UCSD-AML1 (cell line): Measurements from ENCODE around the gene BBS7.

Source experiments
- DNase-seq: peaks from one replicate; lab custom pipeline; 2025; ENCODE audit not compliant: unreplicated experiment; lab: John Stamatoyannopoulos, UW

The BBS7 gene

DNA sequence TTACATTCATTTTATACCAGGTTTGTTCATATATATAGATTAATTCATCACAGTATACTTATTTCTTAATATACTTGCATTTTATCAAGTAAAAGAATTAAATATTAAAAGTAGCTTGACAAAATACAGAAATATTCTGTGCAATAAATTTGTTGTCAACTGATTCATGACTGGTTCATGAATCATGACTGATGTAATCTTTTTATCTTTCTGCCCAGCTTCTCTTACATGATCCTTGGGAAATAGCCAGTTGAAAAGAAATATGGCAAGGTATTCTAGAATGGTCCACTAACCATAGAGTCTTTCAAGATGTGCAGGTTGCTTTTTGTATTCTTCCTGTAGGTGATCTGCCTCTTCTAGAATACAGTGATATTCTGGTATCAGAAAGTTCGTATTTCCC lies 42.4 kb downstream of the BBS7 start:
- no peak for DNase-seq

DNA sequence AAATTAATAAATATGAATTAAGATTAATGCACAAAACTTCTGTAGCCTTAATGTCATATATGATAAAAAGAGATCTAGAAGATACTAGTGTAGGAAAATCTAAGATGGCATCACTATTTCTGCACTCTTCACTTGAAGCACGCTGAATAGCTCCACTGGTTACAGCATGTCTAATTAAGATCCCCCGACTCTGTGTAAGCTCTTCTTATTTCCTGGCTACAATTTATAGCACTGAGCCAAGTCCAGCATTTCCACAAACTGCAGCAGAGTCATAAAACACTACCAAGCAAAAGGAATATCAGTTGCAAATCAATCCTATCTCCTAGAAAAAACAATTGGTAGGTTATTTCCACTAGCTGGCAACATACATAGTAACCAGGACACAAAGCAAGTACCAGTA lies 45.3 kb downstream of the BBS7 start:
- no peak for DNase-seq

DNA sequence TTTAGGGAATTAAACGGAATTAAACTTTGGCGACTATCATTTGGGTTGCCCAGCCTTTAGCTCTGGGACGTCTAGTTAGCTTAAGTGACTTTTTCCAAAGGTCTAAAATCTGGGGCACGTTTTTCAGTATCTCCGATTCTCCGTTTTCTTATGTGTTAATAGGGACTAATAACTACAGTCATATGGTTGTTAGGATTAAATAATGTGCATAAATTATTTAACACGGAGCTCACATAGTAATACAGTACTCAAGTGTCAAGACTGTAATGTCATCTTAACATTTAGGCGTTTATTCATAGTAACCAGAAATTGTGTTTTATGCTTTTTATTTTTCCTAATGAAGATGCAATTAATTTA lies 46.1 kb downstream of the BBS7 start:
- no peak for DNase-seq

DNA sequence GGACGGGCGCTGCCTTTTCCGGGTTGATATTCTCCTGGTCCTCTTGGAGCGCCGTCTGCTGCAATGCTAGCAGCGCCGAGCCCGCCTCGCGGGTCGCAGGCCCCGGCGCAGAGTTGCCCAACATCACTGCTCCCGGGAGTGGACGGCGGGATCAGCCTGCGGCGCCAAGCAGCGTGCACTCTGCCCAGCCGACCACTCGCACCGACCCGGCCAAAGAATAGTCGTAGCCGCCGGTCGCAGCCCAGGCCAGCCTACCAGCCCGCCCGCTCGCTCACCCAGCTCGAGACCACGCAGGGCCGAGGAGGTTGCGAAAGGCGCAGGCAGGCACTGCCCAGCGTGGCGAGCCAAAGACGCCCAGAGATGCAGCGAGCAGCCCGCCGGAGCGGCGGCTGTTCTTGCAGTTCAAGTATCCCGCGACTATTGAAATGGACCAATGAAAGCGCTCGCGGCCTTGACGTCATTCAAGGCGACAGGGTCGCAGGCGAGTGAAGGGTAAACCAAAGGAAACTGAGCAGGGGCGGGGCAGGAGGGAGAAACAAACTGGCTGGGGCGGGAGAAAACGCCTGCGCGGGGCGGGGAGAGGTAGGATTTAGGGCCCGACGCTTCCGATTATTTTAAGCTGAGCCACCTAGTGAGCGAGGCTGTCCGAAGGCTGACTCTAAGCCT lies 46.6 kb downstream of the BBS7 start, which contains the start of gene CCNA2:
Gene CCNA2 (minus strand): TSS at position 379 of the 666 bp plus-strand sequence. CDS start 255 bp downstream, at position 124.
- DNase-seq = peak; percentile 94

DNA sequence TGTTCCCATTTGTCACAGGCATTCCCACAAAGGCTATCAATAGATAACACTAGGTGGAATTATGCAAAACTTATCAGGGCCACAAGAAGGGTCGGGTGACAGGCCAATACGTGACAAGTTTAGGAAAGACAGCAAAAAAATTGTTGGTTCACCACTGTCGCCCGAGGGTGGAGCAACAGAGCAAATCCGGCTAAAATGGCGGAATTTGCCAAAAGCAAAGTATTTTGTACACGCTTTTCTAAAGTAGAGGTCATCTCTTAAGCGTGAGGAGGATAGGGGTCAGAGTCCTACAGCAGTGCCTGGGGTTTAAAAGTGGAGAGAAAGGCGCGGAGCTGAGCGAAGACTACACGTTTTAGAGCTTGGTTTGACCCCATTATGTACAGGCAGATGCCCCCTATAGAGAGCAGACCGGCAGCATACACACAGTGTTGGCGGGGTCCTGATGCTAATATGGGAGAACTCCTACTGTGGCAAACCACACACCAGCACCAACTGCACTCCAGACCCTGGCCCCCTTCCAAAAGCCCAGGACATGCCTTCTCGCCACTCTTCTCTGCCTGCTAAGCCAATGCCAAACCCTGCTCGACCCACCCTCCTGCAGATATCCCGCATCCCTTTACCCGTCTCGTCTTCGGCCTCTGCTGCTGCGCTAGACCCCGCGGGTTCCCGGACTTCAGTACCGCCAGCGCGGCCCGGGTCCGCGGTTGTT lies 47.3 kb downstream of the BBS7 start:
- DNase-seq = peak; percentile 58

DNA sequence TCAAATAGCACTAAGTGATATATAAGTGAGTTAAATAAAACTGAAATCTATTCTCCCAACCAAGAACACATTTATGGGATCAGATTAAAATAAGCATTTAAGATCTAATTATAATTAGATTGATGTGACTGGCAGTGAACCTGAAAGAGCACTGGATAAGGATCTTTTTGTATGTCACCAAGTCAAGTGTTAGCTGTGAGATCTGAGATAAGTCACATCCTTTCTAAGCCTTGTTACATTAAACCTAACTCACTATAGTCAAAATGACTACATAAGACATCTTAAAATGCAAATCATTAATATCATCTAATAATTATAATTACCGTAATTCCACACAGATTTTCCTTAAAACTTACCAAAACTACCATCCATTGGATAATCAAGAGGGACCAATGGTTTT lies 48.2 kb downstream of the BBS7 start:
- DNase-seq = no peak

DNA sequence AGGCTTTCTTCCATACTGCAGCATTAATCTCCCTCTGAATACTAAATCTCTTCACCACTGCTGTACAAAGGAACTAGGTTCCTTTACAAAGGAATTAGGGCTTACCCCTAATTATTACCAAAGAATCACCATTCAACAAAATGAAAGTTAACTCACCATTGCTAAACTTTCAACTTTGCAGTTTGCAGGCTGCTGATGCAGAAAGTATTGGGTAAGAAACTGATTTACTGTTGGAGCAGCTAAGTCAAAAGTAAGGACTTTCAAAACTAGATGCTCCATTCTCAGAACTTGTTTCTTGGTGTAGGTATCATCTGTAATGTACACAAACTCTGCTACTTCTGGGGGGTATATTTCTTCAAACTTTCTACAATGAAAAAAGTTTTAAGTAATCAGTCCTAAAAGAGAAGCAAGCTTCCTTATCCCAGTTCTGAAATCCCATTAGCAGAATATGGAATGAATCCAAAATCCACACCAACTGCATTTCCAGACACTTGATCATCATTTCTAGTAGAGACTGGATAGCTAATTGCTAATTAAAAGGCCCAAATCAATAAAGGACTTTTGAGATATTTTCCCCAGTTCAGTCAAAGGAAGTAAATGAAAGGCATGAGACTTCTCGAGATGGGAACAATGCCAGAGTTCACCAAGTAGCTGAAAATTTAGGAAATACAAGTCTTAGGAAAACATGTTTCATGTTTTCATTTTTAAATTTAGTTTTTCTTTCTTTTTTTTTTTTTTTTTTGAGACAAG lies 50.9 kb downstream of the BBS7 start:
- DNase-seq = no peak

DNA sequence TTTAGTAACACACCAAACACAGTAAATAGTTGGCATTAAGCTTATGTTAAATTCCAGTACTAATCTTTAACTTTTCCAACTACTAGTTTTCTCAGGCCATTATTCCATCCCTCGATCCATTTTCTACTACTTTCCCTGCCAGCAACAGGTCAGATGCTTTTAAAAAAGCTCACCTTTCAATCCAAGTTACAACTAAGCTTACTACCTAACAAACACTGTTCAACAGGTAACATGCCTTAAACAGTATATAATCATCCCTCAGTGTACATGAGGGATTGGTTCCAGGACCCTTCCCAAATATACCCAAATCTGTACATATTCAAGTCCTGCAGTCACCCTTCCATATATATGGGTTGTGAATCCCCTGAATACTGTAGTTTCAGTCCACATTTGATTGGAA lies 52.1 kb downstream of the BBS7 start:
- DNase-seq = no peak

DNA sequence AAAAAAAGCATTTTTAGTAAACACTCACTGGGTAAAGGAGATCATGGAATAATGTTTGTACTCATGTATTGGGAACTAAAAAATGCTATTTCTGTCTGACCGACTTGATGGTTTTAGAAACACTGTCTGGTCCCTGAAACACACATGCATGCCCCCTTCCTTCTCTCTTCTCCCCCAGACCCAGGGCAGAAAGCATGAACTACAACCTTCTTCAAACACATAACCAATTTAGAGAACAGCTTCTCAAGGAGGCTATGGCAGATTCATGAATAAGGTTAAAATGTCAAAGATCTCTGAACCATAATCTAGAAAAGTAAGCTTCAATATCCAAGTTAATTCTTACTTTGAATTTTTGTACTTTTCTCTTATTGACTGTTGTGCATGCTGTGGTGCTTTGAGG lies 52.6 kb downstream of the BBS7 start:
- no peak for DNase-seq

DNA sequence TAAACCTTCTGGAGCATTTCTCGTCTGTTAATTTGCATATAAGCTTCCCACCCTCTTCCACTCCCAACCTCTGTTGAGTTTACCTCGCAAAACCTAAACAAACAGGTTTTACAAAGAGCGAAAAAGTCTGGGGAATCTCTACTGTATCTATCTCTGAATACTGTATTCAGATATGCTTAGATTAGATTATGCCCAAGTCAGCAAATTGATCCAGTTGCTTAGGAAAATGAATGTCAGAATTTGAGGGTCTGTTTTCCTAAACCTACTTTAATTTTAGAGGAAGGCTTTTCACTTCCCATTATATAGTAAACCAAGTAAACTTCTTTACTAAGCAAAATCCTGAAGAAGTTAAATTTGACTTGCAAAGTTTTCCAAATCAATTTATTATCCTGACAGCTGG lies 53.3 kb downstream of the BBS7 start:
- no peak for DNase-seq

DNA sequence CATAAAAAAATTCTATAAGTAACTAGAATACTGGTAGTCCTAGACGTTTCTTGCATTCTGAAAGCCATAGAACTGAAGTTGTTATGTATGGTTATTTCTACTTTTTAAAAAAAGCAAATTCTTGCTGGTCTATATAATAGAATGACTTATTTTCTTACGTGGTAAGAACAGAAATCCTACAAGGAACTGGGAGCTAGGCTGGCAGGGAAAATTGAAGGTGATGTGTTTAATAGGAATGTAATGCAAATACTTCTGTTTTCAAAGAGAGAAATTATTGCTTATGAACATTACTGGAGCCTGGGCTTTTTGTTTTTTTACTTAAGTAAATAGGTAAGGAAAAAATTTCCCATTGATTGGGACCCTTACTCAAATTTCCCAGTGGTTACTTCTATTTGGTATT lies 55.5 kb downstream of the BBS7 start:
- DNase-seq = no peak

DNA sequence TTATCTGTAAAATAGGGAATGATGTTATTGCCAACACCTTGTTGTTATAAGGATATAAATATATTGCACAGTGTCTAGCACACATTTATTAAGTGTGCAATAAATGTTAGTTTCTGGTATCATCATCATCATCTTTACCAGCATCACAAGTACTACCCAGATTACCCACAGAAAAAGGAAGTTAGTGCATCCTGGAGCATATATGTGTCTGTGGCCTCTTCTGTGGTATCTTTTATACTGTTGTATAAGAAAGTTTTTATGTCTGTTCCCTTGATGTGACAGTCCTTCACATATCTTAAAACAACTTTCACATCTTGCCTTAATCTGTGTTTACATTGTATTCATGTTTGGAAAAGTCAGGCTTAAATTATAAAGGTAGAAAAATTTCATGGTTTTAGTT lies 59.2 kb downstream of the BBS7 start:
- DNase-seq = no peak

DNA sequence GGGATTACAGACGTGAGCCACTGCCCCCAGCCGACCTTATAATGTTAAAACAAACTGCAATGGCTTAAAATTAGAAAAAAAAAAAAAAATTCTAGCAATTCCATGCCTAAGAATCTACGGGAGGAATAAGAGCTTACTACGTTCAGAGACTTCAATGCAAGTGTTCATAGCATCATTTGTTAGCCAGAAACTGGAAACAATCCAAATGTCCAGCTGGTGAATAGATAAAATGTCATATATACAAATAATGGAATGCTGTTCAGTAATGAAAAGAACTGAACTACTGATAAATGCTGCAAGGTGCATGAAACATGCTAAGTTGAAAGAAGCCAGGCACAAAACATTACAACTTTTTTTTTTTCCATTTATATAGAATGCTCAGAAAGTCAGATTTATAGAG lies 63.9 kb downstream of the BBS7 start:
- DNase-seq = no peak

DNA sequence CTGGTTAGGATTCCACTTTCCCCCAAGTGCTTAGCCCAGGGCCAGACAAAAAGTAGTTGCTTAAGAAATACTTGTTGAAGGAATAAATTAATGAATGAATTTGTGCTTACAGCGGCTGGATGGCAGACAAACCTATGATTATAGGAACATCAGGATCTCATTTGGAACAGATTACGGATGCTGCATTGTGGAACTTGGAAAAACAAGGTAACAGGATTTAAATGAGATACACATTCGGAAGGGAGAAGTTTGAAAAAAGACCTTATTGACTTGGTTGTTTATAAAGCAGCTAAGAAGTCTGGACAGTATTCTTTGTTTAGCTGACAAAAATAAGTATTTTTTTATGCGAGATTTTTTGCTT lies 68.6 kb downstream of the BBS7 start:
- DNase-seq = no peak

DNA sequence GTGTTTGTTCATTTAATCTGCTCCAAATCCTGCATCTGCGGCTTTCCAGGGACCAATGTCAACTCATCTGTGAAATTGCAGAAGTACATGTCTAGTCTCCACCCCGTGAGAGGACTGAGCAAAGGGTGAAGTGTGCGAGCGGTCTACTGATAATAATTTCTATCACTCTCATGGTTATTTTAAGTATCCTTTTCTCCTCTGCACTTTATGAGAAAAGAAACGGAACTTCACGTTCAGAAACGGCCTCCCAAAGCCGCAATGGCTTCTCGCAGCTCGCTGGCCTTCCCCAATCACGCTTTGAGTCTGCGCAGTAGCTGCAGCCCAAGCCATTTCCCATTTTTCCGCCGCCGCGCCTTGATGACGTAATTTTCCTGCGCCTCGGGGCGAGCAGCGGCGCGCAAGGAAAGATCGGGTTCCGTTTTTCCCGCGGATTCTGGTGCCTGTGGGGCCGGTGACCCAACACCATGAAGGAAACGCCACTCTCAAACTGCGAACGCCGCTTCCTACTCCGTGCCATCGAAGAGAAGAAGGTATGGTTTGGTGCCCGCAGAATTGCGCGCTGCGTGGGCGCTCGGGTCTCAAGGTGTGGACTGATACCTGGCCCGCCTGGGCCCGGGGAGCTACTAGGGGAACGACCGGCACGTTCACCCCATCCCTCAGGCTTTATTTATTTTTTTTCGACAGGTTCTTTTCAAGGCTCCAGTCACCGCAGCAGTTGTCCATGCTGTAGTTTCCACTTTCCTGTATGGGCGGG lies 69.1 kb downstream of the BBS7 start, which contains the start of gene EXOSC9:
Gene EXOSC9 (plus strand): TSS at position 363 of the 754 bp plus-strand sequence. CDS start 102 bp downstream, at position 465.
- DNase-seq = peak; percentile 93

DNA sequence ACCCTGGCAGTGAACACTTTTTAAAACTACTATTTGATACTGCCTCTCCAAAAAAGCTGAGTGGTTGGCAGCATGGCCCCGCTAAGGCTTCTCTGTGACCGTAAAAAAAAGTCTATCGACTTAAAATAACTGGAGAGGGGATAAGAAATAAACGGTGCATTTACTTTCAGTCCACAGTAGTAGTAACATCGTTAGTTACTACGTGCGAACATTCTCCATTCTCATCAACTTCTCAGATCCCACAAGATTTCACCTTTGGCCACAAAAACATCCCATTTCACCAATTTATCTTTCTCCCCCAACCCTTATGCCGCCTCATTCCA lies 69.7 kb downstream of the BBS7 start:
- DNase-seq = no peak

DNA sequence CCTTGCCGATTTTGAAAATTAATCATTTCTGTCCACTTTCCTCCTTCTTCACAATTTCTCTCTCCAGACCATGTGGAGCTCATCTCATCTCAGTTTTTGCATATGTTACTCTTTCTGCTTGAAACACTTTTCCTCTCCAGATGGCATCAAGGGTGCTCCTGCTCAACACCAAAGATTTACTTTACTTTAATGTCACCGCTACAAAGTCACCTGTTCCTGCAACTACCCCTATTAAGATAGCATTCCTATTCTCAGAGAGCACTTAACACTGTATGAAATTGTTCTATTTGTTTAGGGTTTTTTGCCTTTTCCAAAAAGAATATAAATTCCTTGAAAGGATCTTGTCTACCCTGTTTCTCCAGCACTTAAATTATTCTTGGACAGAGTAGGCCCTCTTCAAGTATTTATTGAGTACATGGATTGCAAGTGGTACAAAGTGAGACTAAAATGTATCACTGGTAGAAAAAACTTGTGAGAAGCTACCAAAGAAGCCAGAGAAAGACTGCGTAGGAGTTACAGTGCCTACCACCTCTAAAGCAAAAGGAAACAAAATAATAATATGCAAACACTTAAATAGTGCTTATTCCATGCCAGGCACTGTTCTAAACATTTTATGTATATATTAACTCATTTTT lies 70.3 kb downstream of the BBS7 start:
- DNase-seq = no peak

DNA sequence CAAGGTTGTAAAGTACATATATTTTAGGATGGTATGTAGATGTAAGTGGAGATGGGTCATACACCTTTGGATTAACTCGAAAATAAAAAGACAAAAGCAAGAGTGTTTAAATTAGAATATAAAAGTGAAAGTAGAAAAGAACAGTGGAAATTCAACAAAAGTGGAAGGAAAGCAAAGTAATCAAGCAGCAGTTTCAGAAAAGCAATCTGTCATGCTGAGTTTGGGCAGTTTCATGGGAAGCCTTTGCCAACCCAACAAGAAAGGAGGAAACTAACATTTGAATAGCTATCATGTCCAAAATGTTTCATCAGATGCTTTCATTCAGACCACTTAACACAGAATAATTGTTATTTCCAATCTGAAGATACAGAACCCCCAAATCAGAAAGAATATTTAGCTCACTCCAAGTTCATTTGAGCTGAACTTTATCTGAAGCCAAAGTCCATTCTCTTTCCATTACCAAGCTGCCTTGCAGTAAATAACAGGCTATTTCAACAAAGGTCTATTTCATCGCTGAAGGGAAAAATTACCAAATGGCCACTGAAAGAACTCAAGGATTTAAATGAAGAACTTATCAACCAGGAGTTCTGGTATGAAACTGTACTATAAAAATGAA lies 71.0 kb downstream of the BBS7 start:
- DNase-seq = no peak

DNA sequence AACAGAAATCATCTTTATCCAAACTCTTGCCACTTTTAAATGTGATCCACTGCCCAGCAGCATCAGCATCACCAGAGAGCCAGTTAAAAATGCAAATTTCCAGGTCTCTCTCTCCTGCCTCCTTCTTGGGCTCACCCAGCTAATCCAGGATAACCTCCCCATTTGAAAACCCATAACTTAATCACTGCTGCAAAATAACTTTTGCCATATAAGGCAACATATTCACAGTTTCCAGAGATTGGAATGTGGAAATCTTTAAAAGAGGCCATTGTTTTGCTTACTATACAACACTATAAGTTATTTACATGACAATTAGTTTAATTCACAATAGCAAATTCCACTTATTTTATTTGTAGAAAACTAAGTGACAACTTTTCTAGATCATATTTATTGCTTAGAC lies 74.0 kb downstream of the BBS7 start:
- no peak for DNase-seq

DNA sequence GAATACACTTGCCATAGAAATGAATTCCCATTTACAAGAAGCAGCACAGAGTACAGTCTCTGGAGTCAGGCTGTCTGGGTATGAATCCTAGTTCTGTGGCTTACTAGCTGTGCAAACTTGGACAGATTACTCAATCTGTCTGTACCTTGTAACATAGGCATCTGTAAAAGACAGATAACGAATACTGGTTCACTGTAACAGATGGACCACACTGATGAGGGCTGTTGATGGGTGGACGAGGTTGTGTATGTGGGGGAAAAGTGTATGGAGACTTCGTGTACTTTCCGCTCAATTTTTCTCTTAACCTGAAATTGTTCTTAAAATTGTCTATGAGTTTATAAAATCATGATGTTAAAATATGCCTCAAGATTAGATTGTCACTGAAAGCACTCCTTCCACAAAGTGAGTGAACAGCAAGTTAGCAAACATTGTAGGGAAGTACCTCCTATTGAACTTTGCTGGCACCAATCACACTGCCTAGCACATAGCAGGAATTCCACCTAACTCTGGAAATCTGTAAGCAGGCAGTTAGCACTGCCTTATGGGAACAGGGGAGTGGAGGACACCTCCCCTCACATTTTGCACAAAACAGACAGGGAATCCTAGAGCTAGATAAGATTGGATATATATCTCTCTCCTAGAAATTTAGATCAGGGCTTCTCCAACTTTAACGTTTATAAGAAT lies 75.6 kb downstream of the BBS7 start:
- no peak for DNase-seq
